ENCODE results near the gene TOMM22. TPM values are rescaled to one million over a fixed set of nuclear protein-coding genes. Genes with fewer than 3 reads are reported as not detected.

Gene TOMM22
- total RNA-seq, 1 experiment from 2014 or later = 113 TPM

GRCh38 chr22:38699784-38700183, 18.0 kb downstream of the TOMM22 start:
- H3K27me3 ChIP-seq (replicated peaks; ENCODE audit: control insufficient read depth, insufficient read depth, low read length) = no peaks in the 10 kb centered on the region
- peaks cover 43% of the 10 kb centered on the region for H3K4me1 ChIP-seq
- ChIA-PET POLR2A (interaction anchor here (0.5 to 1.0 kb wide), 3 partner anchors 18 to 163 kb away, joined by 3 to 9 read pairs (median 4); partner anchors contain the start of gene TOMM22), CTCF (interaction anchor here (1.9 kb wide), 1 partner anchor 18 kb away, joined by 8 read pairs; the partner anchor contains the start of gene TOMM22)
- H3K27ac Mint-ChIP-seq (ENCODE audit: unreplicated experiment) = peak overlapping the region; percentile 95
- H3K27me3 Mint-ChIP-seq (ENCODE audit: insufficient read depth, unreplicated experiment) = no peaks in the 10 kb centered on the region
- H3K4me1 Mint-ChIP-seq (ENCODE audit: low read depth, unreplicated experiment) = peaks cover 21% of the 10 kb centered on the region
- peak overlapping the region; percentile 87 for H3K4me3 Mint-ChIP-seq (ENCODE audit: unreplicated experiment)
- H3K4me3 ChIP-seq (ENCODE audit: low read depth, low read length) = peak overlapping the region; percentile 88
- intact Hi-C loops (cut with micrococcal nuclease; ENCODE audit: unreplicated experiment) = no loop called here
- TF ChIP-seq, protein P1, sequence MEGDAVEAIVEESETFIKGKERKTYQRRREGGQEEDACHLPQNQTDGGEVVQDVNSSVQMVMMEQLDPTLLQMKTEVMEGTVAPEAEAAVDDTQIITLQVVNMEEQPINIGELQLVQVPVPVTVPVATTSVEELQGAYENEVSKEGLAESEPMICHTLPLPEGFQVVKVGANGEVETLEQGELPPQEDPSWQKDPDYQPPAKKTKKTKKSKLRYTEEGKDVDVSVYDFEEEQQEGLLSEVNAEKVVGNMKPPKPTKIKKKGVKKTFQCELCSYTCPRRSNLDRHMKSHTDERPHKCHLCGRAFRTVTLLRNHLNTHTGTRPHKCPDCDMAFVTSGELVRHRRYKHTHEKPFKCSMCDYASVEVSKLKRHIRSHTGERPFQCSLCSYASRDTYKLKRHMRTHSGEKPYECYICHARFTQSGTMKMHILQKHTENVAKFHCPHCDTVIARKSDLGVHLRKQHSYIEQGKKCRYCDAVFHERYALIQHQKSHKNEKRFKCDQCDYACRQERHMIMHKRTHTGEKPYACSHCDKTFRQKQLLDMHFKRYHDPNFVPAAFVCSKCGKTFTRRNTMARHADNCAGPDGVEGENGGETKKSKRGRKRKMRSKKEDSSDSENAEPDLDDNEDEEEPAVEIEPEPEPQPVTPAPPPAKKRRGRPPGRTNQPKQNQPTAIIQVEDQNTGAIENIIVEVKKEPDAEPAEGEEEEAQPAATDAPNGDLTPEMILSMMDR (IDR thresholded peaks at IDR 0.05; ENCODE audit: insufficient read depth in 1 of 2, low read depth in 1 of 2, low read length in 1 of 2, severe bottlenecking in 1 of 2, unreplicated experiment in 1 of 2) = no peak
- H3K36me3 Mint-ChIP-seq (ENCODE audit: insufficient read depth, unreplicated experiment) = peaks cover 59% of the 10 kb centered on the region
- no peaks in the 10 kb centered on the region for H3K9me3 Mint-ChIP-seq (ENCODE audit: unreplicated experiment)
- no peaks in the 10 kb centered on the region for H3K9me3 ChIP-seq
- no peak for DNase-seq
- TSS peak; percentile 70 for BruUV-seq (replicated peaks)
- peaks cover 2% of the 10 kb centered on the region; the same call in 1 of the 2 replicates for H3K36me3 ChIP-seq (ENCODE audit: control insufficient read depth, insufficient read depth, low read length)

- intact Hi-C loops (cut with micrococcal nuclease; ENCODE audit: unreplicated experiment) = no loop called here
- Mint-ChIP-seq H3K4me1 (ENCODE audit: low read depth, unreplicated experiment) (peaks cover 16% of the 10 kb centered on the region), H3K27ac (ENCODE audit: unreplicated experiment) (peak overlapping the region; percentile 95), H3K27me3 (ENCODE audit: insufficient read depth, unreplicated experiment) (no peaks in the 10 kb centered on the region), H3K4me3 (ENCODE audit: unreplicated experiment) (peak overlapping the region; percentile 87), H3K9me3 (ENCODE audit: unreplicated experiment) (no peaks in the 10 kb centered on the region), H3K36me3 (ENCODE audit: insufficient read depth, unreplicated experiment) (peaks cover 59% of the 10 kb centered on the region)
- Histone ChIP-seq H3K4me3 (ENCODE audit: low read depth, low read length) (peak overlapping the region; percentile 88), H3K4me1 (peaks cover 38% of the 10 kb centered on the region), H3K36me3 (ENCODE audit: control insufficient read depth, insufficient read depth, low read length) (peaks cover 2% of the 10 kb centered on the region; the same call in 1 of the 2 replicates), H3K27me3 (replicated peaks; ENCODE audit: control insufficient read depth, insufficient read depth, low read length) (no peaks in the 10 kb centered on the region), H3K9me3 (no peaks in the 10 kb centered on the region)
- DNase-seq = peak in 1 of 2 experiments; percentile 65
- no TSS peak for BruUV-seq (replicated peaks)
- TF ChIP-seq, protein P1 (IDR thresholded peaks at IDR 0.05; ENCODE audit: insufficient read depth in 1 of 2, low read depth in 1 of 2, low read length in 1 of 2, severe bottlenecking in 1 of 2, unreplicated experiment in 1 of 2) = no peak
- ChIA-PET CTCF (interaction anchor here (1.9 kb wide), 1 partner anchor 18 kb away, joined by 8 read pairs; the partner anchor contains the start of gene TOMM22), POLR2A (interaction anchor here (0.7 kb wide), 1 partner anchor 162 kb away, joined by 4 read pairs; no protein-coding TSS in a partner anchor)
Measured at GRCh38 chr22:38700270-38700788, 18.6 kb downstream of the TOMM22 start.

GRCh38 chr22:38700789-38701628, 19.3 kb downstream of the TOMM22 start, which contains the start of gene JOSD1:
Gene JOSD1 (minus strand): TSS chr22:38700943. CDS start chr22:38699987, 956 bp downstream.
- Mint-ChIP-seq H3K4me1 (ENCODE audit: low read depth, unreplicated experiment) (peaks cover 16% of the 10 kb centered on the region), H3K9me3 (ENCODE audit: unreplicated experiment) (no peaks in the 10 kb centered on the region), H3K27ac (ENCODE audit: unreplicated experiment) (peak within 1 kb of the TSS; percentile 95), H3K36me3 (ENCODE audit: insufficient read depth, unreplicated experiment) (peaks cover 64% of the 10 kb centered on the region), H3K27me3 (ENCODE audit: insufficient read depth, unreplicated experiment) (no peaks in the 10 kb centered on the region), H3K4me3 (ENCODE audit: unreplicated experiment) (peak within 1 kb of the TSS; percentile 87)
- Histone ChIP-seq H3K27me3 (replicated peaks; ENCODE audit: control insufficient read depth, insufficient read depth, low read length) (no peaks in the 10 kb centered on the region), H3K9me3 (no peaks in the 10 kb centered on the region), H3K4me1 (peaks cover 31% of the 10 kb centered on the region), H3K4me3 (ENCODE audit: low read depth, low read length) (peak within 1 kb of the TSS; percentile 88), H3K36me3 (ENCODE audit: control insufficient read depth, insufficient read depth, low read length) (peaks cover 2% of the 10 kb centered on the region; the same call in 1 of the 2 replicates)
- ChIA-PET CTCF (no interaction called here), POLR2A (no interaction called here)
- TF ChIP-seq, protein P1 (IDR thresholded peaks at IDR 0.05; ENCODE audit: insufficient read depth in 1 of 2, low read depth in 1 of 2, low read length in 1 of 2, severe bottlenecking in 1 of 2, unreplicated experiment in 1 of 2) = peak in 1 of 2 experiments; percentile 13
- intact Hi-C loops (cut with micrococcal nuclease; ENCODE audit: unreplicated experiment) = no loop called here
- BruUV-seq (replicated peaks) = TSS peak; percentile 77
- DNase-seq = peak; percentile 94 to 97

All from Caco-2 (cell line).